GM23338 (cell line): ENCODE data around the gene SLC3A2.

Experiments used
- CTCF ChIP-seq, 2 experiments: fragments of 200-600 bp in 1 of 2; sonication (generic) in 1 of 2; conservative IDR thresholded peaks; 2 replicates each; pipeline versions ENCODE4 v1.5.1 to v1.6.1; 2016 to 2017; ENCODE audit warnings: antibody characterized with exemption in 2 of 2, low read depth in 2 of 2, mild to moderate bottlenecking in 2 of 2, moderate library complexity in 1 of 2
- EZH2 ChIP-seq: fragments of 200-600 bp; sonication (generic); IDR thresholded peaks from one replicate; pipeline ENCODE4 v1.8.0; 2017; ENCODE audit warnings: antibody characterized with exemption, mild to moderate bottlenecking, low read depth; ENCODE audit not compliant: unreplicated experiment
- POLR2AphosphoS5 ChIP-seq: IDR thresholded peaks from 2 replicates; pipeline ENCODE4 v1.6.1; 2016; ENCODE audit warnings: antibody characterized with exemption, low read depth
- ZNF331 ChIP-seq: fragments of 250-450 bp; sonication (Bioruptor Pico); IDR thresholded peaks from 2 replicates; pipeline ENCODE4 v1.5.0; 2020; ENCODE audit warnings: low read depth, mild to moderate bottlenecking, moderate library complexity

- TF ChIP-seq POLR2AphosphoS5, result no peak
- TF ChIP-seq CTCF (conservative IDR thresholded peaks at IDR 0.05; ENCODE audit: low read depth in 2 of 2), result peak; percentile 57 to 80
- TF ChIP-seq EZH2, result no peak
- TF ChIP-seq ZNF331, result no peak
These were observed 42.1 kb downstream of the SLC3A2 start for GRCh38 chr11:62922653-62923431.
